Inflammatory macrophage treated with lipopolysaccharide for 4 hours (primary cell): ENCODE measurements around the gene ARL6IP5.

Source experiments
- DNase-seq: peaks from one replicate; pipeline ENCODE4 v3.0.0-alpha.2; 2020

The ARL6IP5 gene

DNA sequence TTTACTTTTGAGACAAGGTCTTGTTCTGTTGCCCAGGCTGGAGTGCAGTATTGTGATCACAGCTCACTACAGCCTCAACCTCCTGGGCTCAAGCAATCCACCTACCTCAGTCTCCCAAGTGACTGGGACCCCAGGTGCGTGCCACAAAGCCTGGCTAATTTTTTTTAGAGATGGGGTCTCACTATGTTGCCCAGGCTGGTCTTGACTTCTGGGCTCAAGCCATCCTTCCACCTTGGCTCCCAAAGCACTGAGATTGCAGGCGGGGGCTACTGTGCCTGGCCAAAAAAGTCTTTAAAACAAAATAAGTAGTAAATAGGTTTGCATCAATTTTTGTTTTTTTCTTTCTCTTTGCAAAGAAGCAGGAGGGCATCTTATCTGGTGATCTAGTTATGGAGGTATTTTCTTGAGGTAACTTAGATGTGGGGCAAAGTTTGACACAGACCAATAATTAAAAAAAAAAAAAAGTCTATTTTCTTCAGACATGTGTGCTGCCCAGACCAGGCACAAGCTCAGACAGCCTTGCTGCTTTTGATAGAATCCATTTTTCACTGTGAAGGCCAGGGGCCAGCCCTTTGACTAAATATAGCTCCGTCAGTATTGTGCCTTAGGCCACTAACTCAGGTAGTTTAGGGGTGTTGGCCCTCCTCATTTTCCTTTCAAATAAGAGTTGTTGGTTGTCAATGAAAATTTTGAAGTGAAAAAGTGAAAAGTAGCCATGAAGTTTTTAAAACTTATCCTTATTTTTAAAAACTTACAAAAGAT lies 2.5 kb downstream of the ARL6IP5 start:
- DNase-seq: no peak

DNA sequence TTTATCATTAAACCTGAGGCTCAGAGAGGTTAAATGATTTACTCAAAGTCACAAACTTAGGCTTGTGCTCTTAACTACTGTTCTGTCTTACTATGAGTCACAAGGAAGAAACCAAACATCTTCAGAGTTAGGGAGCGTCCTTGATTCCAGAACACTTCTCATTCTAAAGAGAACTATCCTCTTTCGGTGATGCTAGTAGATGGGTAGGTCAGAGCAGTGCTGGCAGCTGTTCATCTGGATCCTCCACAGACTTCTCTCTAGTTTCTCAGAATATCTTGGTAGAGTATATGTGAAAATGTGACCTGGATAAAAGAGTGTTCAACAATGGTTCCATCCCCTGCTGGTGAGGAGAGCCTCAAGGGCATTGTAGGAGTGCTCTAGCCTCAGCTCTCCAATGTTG lies 3.3 kb downstream of the ARL6IP5 start:
- DNase-seq: peak; percentile 66

DNA sequence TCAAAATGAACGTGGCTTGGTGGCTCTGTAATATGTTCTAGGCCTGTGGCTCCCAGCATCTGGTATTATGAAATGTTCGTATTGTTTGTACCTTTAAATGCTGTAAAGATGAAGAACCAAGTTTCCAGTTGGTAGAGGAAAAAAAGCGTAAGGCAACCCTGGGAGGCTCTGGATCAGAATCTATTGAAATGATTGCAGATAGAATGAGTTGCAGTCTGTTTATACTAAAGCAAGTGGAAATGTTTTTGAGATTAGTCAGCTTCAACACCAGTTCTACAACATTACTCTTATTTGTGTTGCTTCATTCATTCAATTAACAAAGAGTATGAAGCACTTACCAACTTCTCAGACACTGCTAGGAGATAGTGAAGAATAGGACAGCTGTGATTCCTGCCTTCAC lies 5.3 kb downstream of the ARL6IP5 start:
- DNase-seq: no peak

DNA sequence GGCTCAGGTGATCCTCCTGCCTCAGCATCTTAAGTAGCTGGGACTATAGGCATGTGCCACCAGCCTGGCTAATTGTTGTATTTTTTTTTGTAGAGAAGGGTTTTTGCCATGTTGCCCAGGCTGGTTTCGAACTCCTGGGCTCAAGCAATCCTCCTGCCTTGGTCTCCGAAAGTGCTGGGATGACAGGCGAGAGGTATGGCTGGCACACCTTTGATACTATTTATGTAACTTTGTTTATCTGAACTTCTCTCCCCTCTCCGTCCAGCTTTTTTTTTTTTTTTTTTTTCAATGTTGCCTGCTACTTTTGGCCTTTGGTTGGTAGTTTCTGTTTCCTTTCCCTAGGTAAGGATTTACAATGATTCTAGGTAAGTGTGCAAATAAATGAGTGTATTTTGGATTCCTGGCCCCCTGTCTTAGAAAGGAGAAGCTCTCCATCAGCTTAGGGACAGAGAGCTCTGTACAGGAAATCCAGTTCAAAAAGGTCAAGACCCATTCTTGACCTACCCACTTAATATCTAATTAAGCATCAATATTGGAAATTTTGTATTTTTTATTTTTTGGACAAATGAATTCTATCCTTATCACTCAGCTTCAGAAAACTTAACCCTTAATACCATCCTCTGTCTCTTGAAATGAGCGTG lies 6.8 kb downstream of the ARL6IP5 start:
- no peak for DNase-seq

DNA sequence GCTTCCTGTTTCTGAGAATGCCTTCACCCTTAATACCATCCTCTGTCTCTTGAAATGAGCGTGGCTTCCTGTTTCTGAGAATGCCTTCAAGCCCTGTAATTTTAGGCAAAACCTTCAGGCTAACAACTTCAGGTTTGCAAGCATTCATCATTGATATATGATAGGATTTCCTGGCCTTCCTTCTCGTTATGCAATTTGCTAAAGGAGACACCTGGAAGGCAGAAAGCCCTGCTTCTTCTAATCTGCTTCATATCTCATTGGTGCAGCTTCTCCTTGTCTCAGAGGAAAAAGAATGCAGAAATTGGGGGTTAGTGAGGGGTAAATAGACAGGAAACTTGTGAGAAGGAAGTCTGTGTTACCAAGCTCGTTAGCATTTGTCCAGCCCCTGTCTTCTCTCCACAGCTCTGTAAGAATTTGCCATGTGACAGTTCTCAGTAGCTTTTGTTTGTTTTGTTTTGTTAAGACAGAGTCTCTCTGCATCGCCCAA lies 7.3 kb downstream of the ARL6IP5 start:
- DNase-seq: peak; percentile 52

DNA sequence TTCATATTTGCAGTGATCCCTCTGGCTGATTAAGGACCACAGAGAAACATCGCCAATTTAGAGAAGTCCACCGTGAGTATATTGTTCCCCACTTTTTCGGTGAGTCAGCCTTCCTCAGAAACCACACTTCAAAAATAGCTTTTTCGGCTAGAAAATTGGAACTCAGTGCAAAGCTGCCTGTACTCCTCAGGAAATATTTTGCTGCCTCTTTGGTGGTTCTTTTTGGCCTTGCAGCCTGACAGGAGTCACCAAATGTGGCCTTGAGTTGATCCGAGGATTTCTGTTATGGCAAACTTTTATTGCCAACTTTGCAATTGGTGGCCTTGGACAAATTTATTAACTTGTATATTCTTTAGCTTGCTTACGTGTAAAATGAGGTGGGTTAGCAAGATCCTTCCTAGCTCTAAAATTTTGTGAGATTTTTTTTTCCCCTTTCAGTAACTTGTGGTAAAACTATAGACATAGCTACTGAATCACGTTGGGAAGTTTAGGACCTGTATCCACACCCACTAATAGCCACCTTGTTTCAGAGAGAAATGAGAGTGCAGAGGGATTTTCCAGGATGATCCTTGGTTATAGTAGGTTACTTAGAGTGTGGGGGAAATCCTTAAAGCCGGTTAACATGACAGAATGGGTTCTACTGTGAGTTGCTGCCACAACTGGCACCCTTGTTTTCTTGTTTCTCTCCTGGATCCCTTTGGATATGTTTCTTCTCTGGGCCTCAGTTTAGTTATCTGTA lies 9.9 kb downstream of the ARL6IP5 start:
- DNase-seq: peak; percentile 59

DNA sequence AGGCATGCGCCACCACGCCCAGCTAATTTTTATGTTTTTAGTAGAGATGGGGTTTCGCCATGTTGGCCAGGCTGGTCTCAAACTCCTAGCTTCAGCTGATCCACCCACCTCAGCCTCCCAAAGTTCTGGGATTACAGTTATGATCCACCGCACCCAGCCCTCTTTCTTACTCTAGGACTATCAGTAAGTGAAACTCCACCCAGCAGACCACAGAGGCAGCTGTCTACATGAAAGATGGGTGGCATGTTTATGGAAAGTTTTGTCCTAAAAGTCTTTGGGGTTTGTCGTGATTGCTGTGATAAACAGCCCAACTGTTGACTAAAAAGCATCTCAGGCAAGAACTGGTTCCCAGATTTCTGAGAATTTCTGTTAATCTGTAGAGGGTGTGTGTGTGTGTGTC lies 10.9 kb downstream of the ARL6IP5 start:
- no peak for DNase-seq

DNA sequence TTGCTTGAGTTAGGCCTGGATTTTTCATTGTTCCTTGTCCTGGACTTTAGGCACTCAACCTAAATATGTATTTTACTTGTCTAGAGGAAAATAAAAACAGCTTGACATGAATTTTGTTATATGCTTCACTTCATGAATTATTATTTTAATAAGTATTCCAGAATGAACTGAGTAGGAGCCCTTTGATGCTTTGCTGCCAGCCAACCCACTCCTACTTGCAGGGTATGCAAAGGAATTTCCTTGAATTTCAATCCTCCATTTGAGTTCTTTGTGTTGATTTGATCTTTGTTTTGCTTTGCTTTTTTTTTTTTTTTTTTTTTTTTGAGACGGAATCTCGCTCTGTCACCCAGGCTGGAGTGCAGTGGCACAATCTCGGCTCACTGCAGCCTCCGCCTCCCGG lies 11.6 kb downstream of the ARL6IP5 start:
- DNase-seq: no peak

DNA sequence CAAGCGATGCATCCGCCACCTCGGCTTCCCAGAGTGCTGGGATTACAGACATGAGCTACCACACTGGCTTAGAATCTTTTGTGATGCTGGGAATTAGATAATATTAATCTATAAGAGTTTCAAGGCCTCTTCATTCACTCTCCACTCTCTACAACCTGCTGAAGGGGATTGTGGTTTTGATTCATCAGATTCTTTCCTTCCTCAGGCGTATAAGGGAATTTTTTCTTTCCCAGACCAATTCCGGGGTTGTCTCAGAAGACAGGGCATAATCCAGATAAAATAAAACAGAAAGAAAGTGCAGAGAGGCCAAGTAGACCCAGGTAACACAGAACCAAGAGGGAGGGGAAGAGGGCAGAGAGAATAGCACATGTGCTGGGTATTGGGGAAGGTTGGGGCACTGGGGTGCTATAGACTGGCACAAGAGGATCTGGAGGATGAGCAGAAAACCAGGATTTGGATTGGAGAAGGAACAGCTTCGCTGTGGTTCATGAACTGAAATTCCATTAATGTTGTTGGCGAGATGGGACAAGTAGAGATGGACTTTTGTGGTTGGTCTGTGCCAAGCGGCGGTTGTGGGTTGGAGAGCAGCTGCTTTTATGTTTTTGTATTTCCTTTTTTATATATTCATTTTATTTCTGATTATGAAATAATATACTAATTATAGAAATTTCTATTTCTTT lies 12.8 kb downstream of the ARL6IP5 start:
- no peak for DNase-seq

DNA sequence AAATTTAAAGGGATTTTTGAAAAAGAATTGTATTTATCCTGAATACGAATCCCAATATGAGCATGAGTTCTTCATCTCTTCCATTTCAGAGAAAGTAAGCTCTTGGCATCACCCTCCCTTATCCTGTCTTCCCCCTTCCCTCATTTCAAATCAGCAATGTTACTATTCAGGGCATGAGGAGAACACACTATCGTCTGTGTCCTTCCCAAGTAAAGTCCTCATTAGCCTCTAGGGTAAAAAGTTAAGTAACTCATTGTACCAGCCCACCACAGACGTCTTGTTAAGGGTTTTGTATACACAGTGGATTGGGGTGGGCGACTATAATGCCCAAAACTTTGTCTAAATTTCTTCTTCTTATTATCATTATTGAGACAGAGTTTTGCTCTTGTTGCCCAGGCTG lies 14.8 kb downstream of the ARL6IP5 start:
- DNase-seq: no peak

DNA sequence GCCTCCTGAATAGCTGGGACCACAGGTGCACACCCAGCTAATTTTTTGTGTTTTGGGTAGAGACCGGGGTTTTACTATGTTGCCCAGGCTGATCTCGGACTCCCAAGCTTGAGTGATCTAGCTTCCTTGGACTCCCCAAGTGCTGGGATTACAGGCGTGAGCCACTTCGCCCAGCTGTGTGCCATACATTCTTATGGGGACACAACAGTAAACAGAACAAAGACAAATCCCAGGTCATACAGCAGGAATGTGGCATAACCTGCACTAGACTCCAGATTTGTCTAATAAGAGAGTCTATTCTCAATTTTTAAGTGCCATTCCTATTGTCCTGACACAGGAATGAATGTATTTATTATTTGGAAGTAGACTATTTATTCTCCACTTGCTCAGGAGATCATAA lies 17.6 kb downstream of the ARL6IP5 start:
- DNase-seq: no peak

DNA sequence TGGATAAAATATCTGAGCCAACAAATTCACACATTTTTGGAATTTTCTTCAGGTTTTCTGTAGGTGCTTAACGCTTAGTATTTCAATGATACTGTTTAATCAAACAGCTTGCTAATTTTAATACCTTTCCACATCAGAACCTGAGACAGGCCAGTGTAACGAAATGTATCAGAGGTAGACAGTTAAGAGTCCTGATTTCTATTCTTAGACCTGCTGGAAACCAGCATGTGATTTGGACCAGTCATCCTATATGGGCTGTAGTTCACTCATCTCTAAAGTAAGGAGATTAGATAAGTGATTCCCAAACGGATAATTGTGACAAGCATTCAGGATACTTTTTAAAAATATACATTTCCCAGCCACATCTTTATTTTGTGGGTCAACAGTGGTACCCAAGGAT lies 18.4 kb downstream of the ARL6IP5 start:
- no peak for DNase-seq

DNA sequence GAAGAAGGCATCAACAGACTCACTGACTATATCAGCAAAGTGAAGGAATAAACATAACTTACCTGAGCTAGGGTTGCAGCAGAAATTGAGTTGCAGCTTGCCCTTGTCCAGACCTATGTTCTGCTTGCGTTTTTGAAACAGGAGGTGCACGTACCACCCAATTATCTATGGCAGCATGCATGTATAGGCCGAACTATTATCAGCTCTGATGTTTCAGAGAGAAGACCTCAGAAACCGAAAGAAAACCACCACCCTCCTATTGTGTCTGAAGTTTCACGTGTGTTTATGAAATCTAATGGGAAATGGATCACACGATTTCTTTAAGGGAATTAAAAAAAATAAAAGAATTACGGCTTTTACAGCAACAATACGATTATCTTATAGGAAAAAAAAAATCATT lies 19.8 kb downstream of the ARL6IP5 start:
- no peak for DNase-seq

DNA sequence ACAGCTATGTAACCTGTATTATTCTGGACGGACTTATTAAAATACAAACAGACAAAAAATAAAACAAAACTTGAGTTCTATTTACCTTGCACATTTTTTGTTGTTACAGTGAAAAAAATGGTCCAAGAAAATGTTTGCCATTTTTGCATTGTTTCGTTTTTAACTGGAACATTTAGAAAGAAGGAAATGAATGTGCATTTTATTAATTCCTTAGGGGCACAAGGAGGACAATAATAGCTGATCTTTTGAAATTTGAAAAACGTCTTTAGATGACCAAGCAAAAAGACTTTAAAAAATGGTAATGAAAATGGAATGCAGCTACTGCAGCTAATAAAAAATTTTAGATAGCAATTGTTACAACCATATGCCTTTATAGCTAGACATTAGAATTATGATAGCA lies 20.6 kb downstream of the ARL6IP5 start:
- DNase-seq: no peak

DNA sequence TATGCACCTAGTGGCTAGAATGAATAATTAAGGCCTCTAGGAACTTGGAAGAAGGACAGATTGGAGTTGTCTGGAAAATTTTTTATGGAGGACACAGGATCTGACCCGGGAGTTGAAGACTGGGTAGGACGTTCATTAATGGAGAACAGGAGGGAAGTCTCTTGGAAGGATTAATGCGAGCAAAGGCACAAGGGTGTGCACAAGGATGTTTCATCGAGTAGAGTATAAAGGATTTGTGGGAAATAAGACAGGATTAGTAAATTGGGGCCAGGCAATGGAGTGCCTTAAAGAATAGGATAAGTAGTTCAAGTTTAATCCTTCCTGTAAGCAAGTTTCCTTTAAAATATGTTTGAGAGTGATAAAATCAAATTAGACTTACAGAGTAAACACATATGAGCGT lies 23.1 kb downstream of the ARL6IP5 start:
- no peak for DNase-seq

DNA sequence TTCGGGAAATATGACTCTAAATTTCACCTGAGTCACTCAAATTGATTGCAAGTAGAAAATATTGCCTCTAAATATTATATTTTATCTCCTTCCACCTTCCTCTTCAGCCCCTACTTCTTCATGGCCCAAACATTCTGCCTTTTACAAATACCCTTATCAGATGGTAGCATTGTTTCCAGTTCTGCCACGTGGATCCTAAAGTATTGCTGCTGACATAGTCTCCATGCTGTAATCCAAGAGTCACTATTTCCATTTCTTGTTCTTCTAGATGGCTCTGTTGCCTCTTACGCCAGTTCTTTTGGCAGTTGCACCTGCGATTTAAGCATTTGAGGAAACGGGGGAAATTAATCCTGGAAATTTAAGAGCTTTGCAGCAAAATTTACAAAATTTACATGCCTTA lies 24.1 kb downstream of the ARL6IP5 start:
- DNase-seq: no peak

DNA sequence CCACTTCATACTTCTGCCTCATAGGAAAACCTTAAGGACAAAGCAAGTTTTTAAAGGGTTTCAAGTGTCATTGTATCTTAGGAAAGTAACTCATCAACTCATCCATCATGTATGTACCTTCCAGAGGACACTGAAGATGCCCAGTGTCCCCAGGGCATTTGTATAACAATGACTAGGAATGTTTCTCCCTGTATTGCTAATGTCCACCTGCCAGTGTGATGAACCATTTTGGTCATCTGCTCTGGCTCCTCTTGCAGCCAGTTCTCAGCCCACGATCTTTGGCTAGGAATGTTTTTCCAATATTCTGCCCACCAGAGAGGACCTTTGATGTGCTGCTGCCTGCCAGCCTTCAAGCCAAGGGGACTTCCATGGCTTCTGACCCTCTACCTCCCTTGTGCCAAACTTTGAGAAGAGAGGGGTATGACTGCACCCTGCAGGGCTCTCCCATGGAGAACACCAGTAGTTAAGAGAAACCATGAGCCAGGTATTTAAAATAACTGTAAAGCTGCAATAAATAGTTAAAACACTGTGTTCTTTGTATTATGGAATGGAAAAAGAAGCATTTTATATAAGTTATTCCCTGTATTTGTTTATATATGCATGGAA lies 26.3 kb downstream of the ARL6IP5 start:
- no peak for DNase-seq

DNA sequence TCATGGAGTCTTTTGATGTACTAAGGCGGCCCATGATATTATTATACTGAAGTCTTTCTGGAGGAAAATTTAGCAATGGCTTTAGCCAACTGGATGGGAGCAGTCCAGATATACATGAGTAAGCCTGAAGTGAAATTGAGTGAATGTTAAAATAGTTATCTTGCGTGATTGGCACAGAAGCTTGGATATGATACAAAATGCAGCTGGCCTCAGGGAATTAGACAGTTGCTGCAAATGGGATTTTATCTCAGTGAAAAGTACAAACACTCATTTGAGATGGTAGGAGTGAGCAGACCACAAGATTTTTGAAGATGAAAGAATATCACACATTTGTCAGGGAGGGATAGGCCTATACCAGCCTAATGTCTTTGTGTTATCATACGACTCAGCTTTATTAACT lies 28.8 kb downstream of the ARL6IP5 start:
- no peak for DNase-seq

DNA sequence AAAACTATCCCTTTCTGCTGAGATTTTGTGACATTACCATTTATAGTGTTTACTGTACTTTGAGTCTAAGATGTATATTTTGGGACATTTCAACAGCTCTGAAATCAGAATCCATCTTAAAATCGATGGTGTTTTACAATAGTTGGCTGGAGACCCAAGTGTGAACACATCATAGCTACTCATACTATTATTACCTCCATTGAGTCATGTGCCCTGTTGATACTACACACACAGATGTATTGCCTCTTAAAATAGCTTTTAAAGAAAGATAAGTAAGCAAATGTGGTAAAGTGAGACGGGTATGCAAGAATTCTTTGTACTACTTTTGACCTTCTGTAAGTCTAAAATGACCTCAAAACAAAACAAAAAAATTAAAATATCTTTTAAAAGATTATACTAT lies 31.0 kb downstream of the ARL6IP5 start:
- DNase-seq: no peak

DNA sequence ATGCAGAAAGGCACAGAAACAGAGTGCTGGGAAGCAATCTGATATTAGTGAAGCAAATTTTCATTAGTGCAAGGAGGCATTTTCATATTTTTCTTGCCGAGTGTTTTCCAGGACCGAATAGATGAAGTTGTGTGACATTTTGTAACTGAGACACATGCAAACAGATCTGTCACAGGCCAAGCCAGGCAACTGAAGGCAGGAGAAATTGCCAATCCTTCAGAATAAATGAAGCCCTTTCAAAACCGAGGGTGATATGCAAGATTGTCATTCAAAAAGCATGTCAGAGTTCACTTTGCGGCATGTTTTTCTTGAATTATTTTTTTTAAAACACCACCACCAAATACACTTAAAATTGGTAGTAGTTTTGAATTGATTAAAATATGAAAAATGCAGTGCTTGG lies 31.4 kb downstream of the ARL6IP5 start:
- DNase-seq: no peak

DNA sequence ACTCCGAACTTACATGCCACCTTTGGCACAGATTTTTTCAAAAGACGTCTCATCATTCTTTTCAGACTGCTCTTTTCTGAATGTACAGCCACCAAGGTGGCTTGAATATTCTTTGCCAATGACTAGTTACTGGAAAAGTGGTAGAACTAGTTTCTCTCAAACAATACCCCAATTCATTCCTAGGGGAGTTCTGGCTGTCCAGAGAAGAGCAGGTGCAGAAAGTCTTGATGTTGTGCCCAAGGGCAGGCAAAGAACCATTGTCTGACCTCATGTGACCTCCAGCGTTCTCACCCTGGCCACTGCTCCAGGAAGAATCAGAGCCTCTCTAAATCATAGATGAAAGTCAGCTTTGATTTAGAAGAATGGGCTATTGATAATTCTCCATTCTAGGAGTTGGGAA lies 32.2 kb downstream of the ARL6IP5 start:
- no peak for DNase-seq

DNA sequence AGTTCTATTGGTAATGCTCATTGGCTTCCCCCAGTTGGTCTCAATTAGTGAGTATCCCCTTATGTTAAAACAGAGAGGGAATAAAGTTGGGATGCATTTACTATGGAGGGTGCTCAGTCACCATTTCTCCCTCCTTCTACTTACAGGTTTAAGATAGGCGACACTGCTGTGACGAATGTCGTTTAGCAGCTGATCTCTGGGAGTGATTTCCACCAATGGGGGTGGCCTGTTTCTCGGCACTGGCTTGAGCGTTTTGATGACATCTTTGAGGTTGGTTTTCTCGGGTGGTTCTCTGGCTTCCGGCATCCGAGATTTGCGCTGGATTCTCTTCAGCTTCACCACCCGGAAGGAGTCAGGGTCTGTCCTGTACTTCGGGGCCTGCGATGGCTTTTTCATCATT lies 33.8 kb downstream of the ARL6IP5 start:
- DNase-seq: no peak

DNA sequence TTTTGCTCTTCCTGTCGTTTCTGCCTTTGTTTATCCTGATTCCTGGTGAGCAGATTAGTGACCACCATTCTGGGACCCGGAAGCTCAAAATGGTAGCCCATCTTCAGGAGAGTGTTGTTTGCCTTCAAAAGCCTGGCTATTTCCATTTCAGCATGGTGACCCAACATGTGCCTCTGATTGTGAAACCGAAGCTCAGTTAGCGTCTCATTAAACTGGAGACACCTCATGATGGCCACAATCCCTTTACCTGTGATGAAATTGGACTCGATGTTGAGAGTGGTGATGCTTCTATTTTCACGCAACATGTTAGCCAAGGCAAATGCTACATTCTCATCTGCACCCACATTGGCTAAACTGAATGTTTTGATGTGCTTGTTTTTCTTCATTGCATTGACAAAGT lies 34.4 kb downstream of the ARL6IP5 start:
- DNase-seq: no peak
